Measurements from ENCODE around the gene CARNS1.
A peak's percentile ranks its signal among the peaks of the same experiment; 100 is the strongest.

CARNS1 gene

GRCh38 chr11:67397536-67397935, 17.9 kb upstream of the CARNS1 start:
- DNase-seq (ENCODE audit: low read depth) = no peak
- H3K4me3 ChIP-seq (ENCODE audit: low read depth, low read length) = no peak overlapping the region
- in situ Hi-C loops (cut with HindIII; ENCODE audit: low sequenced_read_pairs) = no loop called here
- TF ChIP-seq, protein P1, sequence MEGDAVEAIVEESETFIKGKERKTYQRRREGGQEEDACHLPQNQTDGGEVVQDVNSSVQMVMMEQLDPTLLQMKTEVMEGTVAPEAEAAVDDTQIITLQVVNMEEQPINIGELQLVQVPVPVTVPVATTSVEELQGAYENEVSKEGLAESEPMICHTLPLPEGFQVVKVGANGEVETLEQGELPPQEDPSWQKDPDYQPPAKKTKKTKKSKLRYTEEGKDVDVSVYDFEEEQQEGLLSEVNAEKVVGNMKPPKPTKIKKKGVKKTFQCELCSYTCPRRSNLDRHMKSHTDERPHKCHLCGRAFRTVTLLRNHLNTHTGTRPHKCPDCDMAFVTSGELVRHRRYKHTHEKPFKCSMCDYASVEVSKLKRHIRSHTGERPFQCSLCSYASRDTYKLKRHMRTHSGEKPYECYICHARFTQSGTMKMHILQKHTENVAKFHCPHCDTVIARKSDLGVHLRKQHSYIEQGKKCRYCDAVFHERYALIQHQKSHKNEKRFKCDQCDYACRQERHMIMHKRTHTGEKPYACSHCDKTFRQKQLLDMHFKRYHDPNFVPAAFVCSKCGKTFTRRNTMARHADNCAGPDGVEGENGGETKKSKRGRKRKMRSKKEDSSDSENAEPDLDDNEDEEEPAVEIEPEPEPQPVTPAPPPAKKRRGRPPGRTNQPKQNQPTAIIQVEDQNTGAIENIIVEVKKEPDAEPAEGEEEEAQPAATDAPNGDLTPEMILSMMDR (IDR thresholded peaks at IDR 0.05; ENCODE audit: low read depth, low read length, missing control alignments) = no peak

GRCh38 chr11:67397986-67398660, 17.4 kb upstream of the CARNS1 start:
- in situ Hi-C loops (cut with HindIII; ENCODE audit: low sequenced_read_pairs) = no loop called here
- H3K4me3 ChIP-seq (ENCODE audit: low read depth, low read length) = no peak overlapping the region

GRCh38 chr11:67398661-67399563, 16.6 kb upstream of the CARNS1 start:
- no peak for DNase-seq (ENCODE audit: low read depth)
- H3K4me3 ChIP-seq (ENCODE audit: low read depth, low read length) = no peak overlapping the region
- TF ChIP-seq, protein P1 (IDR thresholded peaks at IDR 0.05; ENCODE audit: low read depth, low read length, missing control alignments) = no peak
- in situ Hi-C loops (cut with HindIII; ENCODE audit: low sequenced_read_pairs) = no loop called here

More at GRCh38 chr11:67397986-67398660, 17.4 kb upstream of the CARNS1 start:
- DNase-seq (ENCODE audit: low read depth) = no peak
- TF ChIP-seq, protein P1 (IDR thresholded peaks at IDR 0.05; ENCODE audit: low read depth, low read length, missing control alignments) = no peak

GRCh38 chr11:67400251-67400941, 15.1 kb upstream of the CARNS1 start:
- in situ Hi-C loops (cut with HindIII; ENCODE audit: low sequenced_read_pairs) = no loop called here
- peak overlapping the region; percentile 97 for H3K4me3 ChIP-seq (ENCODE audit: low read depth, low read length)
- TF ChIP-seq, protein P1 (IDR thresholded peaks at IDR 0.05; ENCODE audit: low read depth, low read length, missing control alignments) = no peak
- DNase-seq (ENCODE audit: low read depth) = no peak

DNA sequence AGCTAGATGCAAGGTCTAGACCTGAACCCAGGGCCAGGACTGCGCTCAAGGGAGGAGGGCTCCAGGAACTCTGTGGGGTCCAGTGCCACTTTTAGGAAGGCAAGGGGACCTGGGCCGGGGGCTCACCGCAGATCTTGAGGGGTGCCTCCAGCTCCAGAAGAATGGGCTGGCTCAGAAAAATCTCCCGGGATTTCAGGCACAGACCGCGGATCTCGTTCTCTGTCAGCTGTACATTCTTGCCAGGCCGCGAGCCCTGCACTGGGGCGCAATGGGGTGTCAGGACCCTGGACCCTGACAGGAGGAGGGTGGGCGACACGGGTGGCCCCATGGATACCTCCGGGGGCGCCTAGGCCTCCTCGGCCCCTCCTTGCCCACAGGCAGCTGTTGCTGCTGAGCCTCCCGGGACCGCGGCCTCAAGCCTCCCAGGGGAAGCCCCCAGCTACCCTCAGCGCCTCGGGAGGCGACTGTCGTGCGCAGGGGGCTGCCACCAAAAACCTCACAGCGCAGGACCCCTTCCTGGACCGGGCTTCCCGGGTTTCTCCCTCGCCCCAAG, 14.5 kb upstream of the CARNS1 start:
- TF ChIP-seq, protein P1 (IDR thresholded peaks at IDR 0.05; ENCODE audit: low read depth, low read length, missing control alignments) = no peak
- in situ Hi-C loops (cut with HindIII; ENCODE audit: low sequenced_read_pairs) = no loop called here
- DNase-seq (ENCODE audit: low read depth) = no peak
- H3K4me3 ChIP-seq (ENCODE audit: low read depth, low read length) = peak overlapping the region; percentile 97

Data from astrocyte of the cerebellum (primary cell).